ACHN (cell line): ENCODE measurements around the gene GPC6.

Experiments
- DNase-seq: peaks from one replicate; pipeline ENCODE4 v3.0.0-alpha.2; 2015
- in situ Hi-C: cut with HindIII; loops from 2 replicates; pipeline ENCODE4 v1.10.0; 2017; ENCODE audit warnings: low sequenced_read_pairs, low pct_ligation_motif_present, low pct_unique_long_range_greater_than_20kb

The GPC6 gene

GRCh38 chr13:93398167-93399035 lies 171.8 kb downstream of the GPC6 start:
- in situ Hi-C loops: no loop called here
- peak; percentile 47 for DNase-seq

GRCh38 chr13:93399212-93399611 lies 172.6 kb downstream of the GPC6 start:
- DNase-seq: no peak
- in situ Hi-C loops: no loop called here

GRCh38 chr13:93406136-93406535 lies 179.5 kb downstream of the GPC6 start:
- in situ Hi-C loops: no loop called here
- no peak for DNase-seq

- DNase-seq: no peak
- in situ Hi-C loops: no loop called here
These were observed 180.9 kb downstream of the GPC6 start for GRCh38 chr13:93407551-93407950.

- in situ Hi-C loops: no loop called here
- DNase-seq: no peak
These were observed 182.4 kb downstream of the GPC6 start for GRCh38 chr13:93409001-93409400.

DNA sequence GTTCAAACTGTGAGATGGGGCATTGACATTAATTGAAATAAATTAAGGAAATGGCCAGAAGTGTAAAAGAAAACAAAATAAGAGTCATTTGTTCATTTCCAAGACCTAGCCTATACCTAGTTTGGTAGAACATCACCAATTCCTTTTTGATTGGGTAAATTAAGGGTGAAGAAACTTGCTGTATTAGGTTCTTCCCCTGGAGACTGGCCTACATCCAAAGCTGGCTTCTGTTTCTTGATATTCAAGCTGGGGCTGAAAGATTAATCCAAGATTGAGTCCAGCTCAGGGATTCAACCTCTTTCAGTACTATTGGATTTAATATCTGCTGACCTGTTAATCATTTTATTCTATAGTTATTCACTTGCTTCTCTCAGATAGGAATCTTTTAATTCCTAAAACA lies 183.2 kb downstream of the GPC6 start:
- no peak for DNase-seq
- in situ Hi-C loops: no loop called here

DNA sequence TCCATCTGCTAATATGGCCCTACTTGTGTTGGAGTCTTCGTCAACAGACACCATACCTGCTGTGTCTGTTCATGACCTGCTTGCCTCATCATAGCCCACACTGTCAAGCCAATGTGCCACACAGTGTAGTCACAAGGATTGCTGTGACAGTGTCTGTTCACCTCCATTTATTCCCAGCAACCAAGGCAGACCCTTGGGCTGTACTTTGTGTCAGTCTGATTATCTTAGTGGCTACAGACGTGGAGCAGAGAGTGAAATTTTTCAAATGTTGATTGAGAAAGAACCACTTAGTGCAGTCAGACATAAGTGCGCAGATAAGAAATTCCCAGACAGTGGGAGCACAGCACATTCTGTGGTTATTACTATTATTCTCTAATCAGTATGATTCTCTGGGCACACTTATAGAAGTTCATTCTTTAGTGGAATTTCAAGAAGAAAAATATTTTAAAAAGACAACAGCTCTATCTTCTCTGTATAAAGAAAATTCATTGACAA lies 184.6 kb downstream of the GPC6 start:
- in situ Hi-C loops: no loop called here

DNA sequence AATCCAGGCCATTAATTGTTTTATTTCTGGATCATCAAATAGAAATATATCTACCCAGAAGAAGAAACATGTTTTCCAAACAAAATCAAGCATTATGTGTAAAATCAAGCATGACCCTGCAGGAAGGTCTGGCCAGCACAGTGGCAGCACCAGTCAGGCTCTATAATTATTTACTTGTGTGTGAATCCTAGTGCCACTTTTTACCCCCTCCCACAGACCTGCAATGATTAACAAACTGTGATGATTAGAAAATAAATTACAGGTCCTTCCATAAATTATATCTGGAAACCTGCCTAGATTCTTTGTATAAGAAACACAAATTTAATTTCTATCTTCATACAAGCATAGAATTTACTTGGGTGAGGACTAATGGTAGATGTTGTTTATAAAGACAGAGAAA lies 186.1 kb downstream of the GPC6 start:
- in situ Hi-C loops: no loop called here
- DNase-seq: peak; percentile 15

More for the DNA sequence above, 184.6 kb downstream of the GPC6 start:
- no peak for DNase-seq

GRCh38 chr13:93413972-93414717 lies 187.5 kb downstream of the GPC6 start:
- peak; percentile 7 for DNase-seq
- in situ Hi-C loops: no loop called here

GRCh38 chr13:93416736-93417355 lies 190.2 kb downstream of the GPC6 start:
- in situ Hi-C loops: no loop called here
- no peak for DNase-seq

DNA sequence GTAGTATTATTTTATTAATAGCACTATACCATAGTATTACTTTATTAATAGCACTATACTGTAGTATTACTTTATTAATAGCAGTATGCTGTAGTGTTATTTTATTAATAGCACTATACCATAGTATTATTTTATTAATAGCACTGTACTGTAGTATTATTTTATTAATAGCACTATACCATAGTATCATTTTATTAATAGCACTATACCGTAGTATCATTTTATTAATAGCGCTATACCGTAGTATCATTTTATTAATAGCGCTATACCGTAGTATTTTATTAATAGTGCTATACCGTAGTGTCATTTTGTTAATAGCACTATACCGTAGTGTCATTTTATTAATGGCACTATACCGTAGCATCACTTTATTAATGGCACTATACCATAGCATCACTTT lies 191.8 kb downstream of the GPC6 start:
- in situ Hi-C loops: no loop called here

GRCh38 chr13:93420206-93420605 lies 193.6 kb downstream of the GPC6 start:
- in situ Hi-C loops: no loop called here

More for the DNA sequence above, 191.8 kb downstream of the GPC6 start:
- no peak for DNase-seq

GRCh38 chr13:93420887-93421286 lies 194.3 kb downstream of the GPC6 start:
- DNase-seq: no peak
- in situ Hi-C loops: no loop called here

More at GRCh38 chr13:93420206-93420605, 193.6 kb downstream of the GPC6 start:
- no peak for DNase-seq

- DNase-seq: no peak
- in situ Hi-C loops: no loop called here
These were observed 196.5 kb downstream of the GPC6 start for GRCh38 chr13:93422980-93423543.

DNA sequence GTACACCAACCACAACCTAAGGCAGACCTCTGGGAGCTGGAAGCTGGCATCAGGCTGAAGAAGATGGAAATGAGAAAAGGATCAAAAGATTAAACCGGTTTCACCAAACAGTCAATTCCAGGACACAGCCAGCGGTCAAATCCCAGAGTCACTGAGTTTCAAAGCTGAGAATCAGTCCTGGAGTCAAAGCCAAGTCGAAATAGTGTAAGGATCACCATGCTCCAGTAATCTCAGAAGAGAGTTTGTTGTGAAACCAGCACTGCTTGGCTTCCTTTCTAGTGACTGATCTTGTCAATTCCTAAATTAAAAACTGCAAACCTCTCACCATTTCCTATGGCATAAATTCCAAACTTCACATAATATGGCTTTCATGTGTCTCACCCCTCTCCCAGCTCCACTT lies 198.8 kb downstream of the GPC6 start:
- in situ Hi-C loops: no loop called here
- DNase-seq: no peak

DNA sequence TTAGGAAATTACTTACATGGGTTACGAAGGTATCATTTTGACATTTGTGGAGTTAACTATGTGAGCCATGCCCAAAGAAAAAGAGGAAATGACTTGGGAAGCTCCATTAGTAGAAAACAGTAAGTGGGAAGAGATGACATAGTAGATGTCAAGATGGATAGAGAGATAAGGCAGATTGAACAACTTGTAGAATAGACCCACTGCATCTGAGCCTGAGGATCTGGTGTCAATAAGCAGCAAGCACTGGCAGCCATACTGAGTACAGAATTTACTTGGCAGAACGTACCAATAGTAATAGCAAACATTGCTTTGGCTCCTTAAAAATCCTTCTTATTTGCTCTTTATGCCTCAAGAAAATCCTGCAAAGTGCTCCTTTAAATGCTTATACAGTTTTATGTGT lies 203.8 kb downstream of the GPC6 start:
- in situ Hi-C loops: no loop called here

GRCh38 chr13:93435651-93436050 lies 209.0 kb downstream of the GPC6 start:
- no peak for DNase-seq
- in situ Hi-C loops: no loop called here

More for the DNA sequence above, 203.8 kb downstream of the GPC6 start:
- no peak for DNase-seq

GRCh38 chr13:93437081-93437480 lies 210.5 kb downstream of the GPC6 start:
- peak; percentile 9 for DNase-seq
- in situ Hi-C loops: no loop called here

DNA sequence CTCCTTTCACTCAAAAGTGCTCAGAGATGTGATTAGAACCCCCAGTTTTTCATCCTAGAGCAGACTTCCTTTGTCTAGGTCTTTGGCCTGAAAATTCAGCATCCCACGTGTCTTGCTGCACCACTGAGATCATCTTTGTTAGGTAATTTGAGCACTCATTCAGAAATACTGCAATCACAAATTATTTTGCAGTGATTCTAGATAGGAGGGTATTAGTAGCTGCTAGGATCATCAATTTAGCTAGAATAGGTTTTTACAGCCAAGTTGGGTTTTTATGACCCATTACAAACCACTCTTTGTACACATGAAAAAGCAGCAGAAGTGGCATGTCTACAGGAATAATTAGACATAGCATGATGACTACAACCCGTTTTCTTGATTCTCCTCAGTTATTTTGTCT lies 219.6 kb downstream of the GPC6 start:
- DNase-seq: no peak
- in situ Hi-C loops: no loop called here
